ENCODE measurements around the gene MYO5C.

GRCh38 chr15:52307847-52308246, 12.2 kb upstream of the MYO5C start:
- TF ChIP-seq CTCF (IDR thresholded peaks at IDR 0.05) = no peak
- no peak for TF ChIP-seq POLR2A (IDR thresholded peaks at IDR 0.05)

All from esophagus squamous epithelium (tissue), 4 donors.